Dermis blood vessel endothelial cell (primary cell): ENCODE data around the gene CLCN4. TPM values are rescaled to one million over a fixed set of nuclear protein-coding genes. Genes with fewer than 3 reads are reported as not detected.

Experiments used
- DNase-seq: peaks from one replicate; pipeline ENCODE4 v3.0.0; 2010
- total RNA-seq: library from RNA; depleted of rRNA; stranded (reverse); fragments of >200 nt; gene quantifications from 2 replicates; pipeline ENCODE4 v1.2.3, GENCODE V29; 2014

Gene CLCN4
- total RNA-seq, 1 donor from 2014 or later = 6.5 TPM

GRCh38 chrX:10197279-10198210 lies 40.8 kb downstream of the CLCN4 start:
- no peak for DNase-seq

DNA sequence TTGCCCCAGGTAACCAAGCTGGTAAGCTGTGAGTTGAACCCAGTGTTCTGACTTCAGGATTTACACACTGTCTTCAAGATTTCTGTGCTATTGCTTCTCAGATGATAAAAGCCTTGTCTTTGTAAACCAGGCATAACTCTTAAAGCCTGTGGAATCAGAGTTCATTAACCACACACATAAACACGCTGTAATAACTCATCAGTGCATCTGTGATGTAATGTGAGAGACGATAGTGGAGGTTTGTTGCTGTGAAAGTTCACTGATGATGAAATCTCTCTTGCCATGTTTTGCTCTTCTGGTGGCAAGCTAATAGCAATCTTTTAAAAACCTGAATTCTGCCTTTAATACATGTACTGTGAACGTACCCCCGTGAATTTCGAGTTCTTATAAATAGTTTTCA lies 41.5 kb downstream of the CLCN4 start:
- no peak for DNase-seq

DNA sequence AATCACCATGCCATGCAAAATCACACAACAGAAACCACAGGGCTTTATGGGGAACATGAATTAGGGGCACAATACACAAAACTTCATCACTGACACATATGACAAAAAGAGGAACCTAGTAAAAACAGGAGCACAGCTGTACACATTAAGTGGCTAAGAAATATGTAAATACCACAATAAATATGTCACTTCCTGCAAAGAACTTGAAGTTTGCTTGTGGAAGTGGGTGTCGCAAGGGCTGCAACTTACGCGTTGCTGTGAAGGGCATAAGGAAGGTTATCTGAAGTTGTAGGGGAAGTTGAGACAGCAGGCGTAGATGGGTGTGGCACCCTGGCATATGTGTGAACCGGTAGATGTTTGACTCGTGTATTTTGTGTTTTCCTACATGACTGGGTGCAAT lies 42.4 kb downstream of the CLCN4 start:
- DNase-seq = peak; percentile 27

- DNase-seq = no peak
Measured at GRCh38 chrX:10203617-10204016, 46.8 kb downstream of the CLCN4 start.

- DNase-seq = no peak
Measured at GRCh38 chrX:10206317-10206716, 49.5 kb downstream of the CLCN4 start.

DNA sequence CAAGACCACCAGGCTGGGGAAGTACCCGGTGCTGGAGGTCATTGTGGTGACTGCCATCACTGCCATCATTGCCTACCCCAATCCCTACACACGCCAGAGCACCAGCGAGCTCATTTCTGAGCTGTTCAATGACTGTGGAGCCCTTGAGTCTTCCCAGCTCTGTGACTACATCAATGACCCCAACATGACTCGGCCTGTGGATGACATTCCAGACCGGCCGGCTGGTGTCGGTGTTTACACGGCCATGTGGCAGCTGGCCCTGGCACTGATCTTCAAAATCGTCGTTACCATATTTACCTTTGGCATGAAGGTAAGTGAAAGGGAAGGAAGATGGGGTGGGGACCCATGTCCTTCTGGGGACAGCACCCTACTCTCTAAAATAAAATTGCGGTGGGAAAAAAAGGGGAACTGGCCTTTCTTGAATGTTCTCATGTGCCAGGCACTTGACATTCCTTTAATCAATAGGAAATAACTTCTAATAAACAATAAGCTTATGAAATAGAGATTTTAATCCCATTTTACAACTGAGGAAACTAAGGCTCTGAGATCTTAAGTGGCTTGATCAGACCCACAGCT lies 51.6 kb downstream of the CLCN4 start:
- no peak for DNase-seq

GRCh38 chrX:10208953-10209352 lies 52.2 kb downstream of the CLCN4 start:
- DNase-seq = no peak

DNA sequence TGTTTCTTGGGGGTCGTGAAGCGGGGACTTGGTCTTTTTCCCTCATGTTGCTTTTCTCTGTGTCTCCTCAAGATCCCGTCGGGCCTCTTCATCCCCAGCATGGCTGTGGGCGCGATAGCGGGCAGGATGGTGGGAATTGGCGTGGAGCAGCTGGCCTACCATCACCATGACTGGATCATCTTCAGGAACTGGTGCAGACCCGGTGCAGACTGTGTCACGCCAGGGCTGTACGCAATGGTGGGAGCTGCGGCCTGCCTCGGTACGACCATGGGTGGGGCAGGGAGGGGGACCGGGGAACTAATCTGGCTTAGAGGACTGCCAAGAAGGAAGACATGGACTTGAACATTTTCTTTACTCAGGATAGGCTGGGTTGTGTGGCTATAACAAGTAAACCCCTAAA lies 55.6 kb downstream of the CLCN4 start:
- no peak for DNase-seq

DNA sequence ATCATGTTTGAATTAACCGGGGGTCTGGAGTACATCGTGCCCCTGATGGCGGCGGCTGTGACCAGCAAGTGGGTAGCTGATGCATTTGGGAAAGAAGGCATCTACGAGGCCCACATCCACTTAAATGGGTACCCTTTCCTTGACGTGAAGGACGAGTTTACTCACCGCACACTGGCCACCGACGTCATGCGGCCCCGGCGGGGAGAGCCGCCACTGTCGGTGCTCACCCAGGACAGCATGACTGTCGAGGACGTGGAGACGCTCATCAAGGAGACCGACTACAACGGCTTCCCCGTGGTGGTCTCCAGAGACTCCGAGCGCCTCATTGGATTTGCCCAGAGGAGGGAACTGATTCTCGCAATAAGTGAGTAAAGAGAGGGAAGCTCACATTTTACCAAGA lies 56.9 kb downstream of the CLCN4 start:
- no peak for DNase-seq

- DNase-seq = no peak
Measured at GRCh38 chrX:10216208-10216607, 59.4 kb downstream of the CLCN4 start.

GRCh38 chrX:10217198-10217597 lies 60.4 kb downstream of the CLCN4 start:
- DNase-seq = no peak

- no peak for DNase-seq
Measured at GRCh38 chrX:10221651-10222050, 64.9 kb downstream of the CLCN4 start.

GRCh38 chrX:10223276-10223675 lies 66.5 kb downstream of the CLCN4 start:
- no peak for DNase-seq

DNA sequence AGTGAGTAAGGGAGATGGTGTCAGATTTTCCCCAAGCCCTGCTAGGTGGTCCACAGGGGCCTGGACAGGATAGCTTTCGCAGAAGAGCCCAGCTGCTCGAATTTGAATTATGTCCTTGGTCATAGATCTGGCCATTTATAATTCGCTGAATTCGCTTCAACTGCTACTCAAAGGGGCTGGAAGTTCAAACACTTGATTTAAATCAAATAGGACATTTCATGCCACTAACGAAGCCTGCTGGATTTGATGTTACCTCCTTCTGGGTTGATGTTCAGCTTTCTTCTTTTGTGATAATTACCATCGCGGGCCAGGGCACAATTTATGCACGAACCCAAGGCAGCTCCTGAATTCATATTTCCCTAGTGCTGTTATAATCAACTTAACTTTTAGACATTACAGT lies 67.0 kb downstream of the CLCN4 start:
- DNase-seq = no peak

GRCh38 chrX:10230222-10230621 lies 73.4 kb downstream of the CLCN4 start:
- no peak for DNase-seq

GRCh38 chrX:10231461-10231860 lies 74.7 kb downstream of the CLCN4 start:
- DNase-seq = peak; percentile 0

GRCh38 chrX:10233173-10233572 lies 76.4 kb downstream of the CLCN4 start:
- DNase-seq = no peak

DNA sequence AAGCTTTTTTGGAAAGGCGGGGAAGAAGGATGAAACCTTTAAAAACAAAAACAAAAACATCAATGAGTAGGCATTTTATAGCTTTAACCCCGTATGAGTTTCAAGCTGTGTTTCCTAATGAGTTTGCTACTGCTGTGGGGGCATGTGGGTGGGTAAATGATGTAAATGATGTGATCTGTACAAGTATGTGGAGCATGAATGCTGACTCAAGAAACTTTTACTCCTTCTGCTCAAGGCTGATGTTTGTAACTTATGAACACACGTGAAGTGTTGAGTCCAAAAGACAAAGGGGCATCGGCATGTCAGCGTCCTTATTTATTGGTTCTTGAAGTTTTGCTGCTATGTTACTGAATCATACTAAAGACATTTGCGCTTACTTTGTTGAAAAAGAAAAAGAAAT lies 76.9 kb downstream of the CLCN4 start:
- no peak for DNase-seq

- no peak for DNase-seq
Measured at GRCh38 chrX:10235851-10236250, 79.1 kb downstream of the CLCN4 start.

DNA sequence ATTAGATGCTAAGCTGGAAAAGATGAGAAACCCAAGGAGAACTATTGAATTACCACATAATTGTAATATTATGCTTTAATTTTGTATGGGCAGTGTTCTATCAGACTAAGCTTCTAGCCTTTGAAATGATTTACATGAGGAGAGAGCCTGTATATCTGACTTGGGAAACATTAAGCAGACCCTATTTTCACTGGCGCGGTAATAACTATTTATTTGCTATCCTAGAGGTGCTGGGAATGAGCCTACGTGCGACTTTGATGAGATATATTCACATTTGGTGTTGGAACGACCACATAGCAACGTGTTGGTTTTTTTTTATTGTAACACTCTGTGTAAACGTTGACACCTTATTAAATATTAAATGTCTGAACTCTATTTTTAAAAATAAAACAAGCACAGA lies 80.5 kb downstream of the CLCN4 start:
- no peak for DNase-seq

GRCh38 chrX:10239611-10240064 lies 82.9 kb downstream of the CLCN4 start:
- DNase-seq = no peak

DNA sequence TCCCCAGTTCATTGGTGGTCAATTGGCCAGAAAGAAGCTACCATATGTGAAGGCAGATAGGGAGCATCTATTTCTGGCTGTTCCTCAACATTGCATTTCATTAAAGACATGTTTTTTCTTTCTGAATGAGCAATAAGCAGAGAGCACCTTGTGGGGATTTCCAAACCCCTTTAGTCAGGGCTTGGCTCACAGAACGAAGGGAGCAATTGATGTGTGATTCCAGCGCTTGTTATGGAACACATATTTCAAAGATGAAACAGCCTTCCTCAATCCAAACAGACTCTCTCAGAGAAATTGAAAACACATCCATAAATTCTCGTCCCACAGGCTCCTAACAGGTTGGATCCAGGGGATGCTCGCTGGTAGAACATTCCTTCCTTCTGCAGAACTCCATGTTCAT lies 84.1 kb downstream of the CLCN4 start:
- DNase-seq = peak; percentile 1

- no peak for DNase-seq
Measured at GRCh38 chrX:10242026-10242425, 85.3 kb downstream of the CLCN4 start.

DNA sequence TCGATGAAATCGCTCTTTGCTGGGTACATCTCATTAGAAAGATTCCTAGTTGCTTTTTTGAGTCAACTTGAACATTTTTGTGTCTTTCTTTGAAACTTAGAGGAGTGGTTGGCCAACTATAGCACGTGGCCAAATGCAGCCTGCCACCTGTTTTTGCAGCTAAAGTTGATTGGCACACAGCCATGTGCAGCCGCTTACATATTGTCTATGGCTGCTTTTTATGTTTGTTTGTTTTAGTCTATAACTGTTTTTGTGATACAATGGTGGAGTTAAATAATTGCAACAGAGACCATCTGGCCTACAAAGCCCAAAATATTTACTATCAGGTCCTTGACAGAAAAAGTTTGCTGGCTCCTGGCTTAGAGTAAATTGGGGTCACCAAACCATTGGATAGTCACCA lies 86.3 kb downstream of the CLCN4 start:
- peak; percentile 28 for DNase-seq
